HFFc6 (cell line): ENCODE results near the gene ARSI. TPM values are rescaled to one million over a fixed set of nuclear protein-coding genes. Genes with fewer than 3 reads are reported as not detected.

Source experiments
- DNase-seq: peaks from one replicate; pipeline ENCODE4 v3.0.0-alpha.2; 2018
- H3K27ac Mint-ChIP-seq: 2 replicates; pipeline ENCODE4 v1.8.0; 2020; ENCODE audit warnings: mild to moderate bottlenecking, mixed read lengths
- H3K27me3 Mint-ChIP-seq: 2 replicates; pipeline ENCODE4 v1.8.0; 2021; ENCODE audit warnings: mild to moderate bottlenecking, moderate library complexity, mixed read lengths; ENCODE audit not compliant: insufficient read depth
- H3K36me3 Mint-ChIP-seq: 2 replicates; pipeline ENCODE4 v1.8.0; 2021; ENCODE audit warnings: low read depth, mixed read lengths
- H3K4me1 Mint-ChIP-seq: 2 replicates; pipeline ENCODE4 v1.8.0; 2020; ENCODE audit warnings: low read depth, mixed read lengths
- H3K4me3 Mint-ChIP-seq: 2 replicates; pipeline ENCODE4 v1.8.0; 2020; ENCODE audit warnings: mild to moderate bottlenecking, moderate library complexity, mixed read lengths
- H3K9me3 Mint-ChIP-seq: 2 replicates; pipeline ENCODE4 v1.8.0; 2020; ENCODE audit warnings: mild to moderate bottlenecking, mixed read lengths
- total RNA-seq, 6 experiments: library from RNA; stranded (reverse); fragmentation: NEBNext Ultra II Directional; extraction: Animal tissue kit (Norgen Biotek cat#: 25700); gene quantifications; 2 replicates in 1 of 6; 3 replicates in 5 of 6; pipeline ENCODE4 v1.2.3, GENCODE V29; 2021
- TF ChIP-seq, protein P1 (sequence below): fragments of 200-600 bp; sonication (generic); IDR thresholded peaks from 2 replicates; pipeline ENCODE4 v1.5.0; 2021; ENCODE audit warnings: antibody characterized with exemption, mild to moderate bottlenecking

The ARSI gene
- total RNA-seq, 6 experiments from 2014 or later: 4.6 to 6.7 (median 4.9) TPM

DNA sequence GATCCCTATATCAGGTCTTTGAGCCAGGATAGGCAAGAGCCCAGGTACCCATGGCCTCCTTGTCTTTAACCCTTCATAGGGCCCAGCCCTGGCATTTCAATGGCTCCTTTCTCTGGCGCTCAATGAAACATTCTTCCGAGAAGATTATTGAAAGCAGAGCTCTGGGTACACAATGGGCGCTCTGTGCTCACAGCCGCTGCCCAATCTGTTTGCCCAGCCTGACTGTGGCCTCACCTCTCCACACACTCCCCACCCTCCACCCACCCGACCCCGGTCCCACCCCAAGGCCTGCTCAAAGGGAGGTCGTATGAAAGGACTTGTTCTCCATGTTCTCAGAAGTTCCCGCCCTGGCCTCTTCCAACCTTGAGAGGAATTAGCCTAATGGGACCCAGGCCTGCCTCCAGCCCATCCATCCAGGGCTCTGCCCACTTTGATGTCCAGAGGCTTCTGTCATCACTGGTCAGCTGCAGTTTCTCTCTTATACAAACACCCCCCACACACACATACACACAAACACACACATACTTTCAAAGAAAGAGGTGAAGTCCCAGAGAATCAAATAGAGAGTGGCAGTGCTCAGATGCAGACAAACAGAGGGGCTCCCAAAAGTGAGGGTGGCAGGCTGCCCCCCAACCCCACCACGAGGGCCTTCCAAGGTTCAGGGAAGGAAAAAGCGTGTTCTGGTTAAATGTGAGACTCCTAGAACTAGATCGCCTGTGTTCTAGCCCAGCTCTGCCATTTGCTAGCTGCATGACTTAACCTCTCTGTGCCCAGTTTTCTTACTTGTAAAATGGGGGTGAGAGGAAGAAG lies 5.1 kb upstream of the ARSI start:
- TF ChIP-seq, protein P1, sequence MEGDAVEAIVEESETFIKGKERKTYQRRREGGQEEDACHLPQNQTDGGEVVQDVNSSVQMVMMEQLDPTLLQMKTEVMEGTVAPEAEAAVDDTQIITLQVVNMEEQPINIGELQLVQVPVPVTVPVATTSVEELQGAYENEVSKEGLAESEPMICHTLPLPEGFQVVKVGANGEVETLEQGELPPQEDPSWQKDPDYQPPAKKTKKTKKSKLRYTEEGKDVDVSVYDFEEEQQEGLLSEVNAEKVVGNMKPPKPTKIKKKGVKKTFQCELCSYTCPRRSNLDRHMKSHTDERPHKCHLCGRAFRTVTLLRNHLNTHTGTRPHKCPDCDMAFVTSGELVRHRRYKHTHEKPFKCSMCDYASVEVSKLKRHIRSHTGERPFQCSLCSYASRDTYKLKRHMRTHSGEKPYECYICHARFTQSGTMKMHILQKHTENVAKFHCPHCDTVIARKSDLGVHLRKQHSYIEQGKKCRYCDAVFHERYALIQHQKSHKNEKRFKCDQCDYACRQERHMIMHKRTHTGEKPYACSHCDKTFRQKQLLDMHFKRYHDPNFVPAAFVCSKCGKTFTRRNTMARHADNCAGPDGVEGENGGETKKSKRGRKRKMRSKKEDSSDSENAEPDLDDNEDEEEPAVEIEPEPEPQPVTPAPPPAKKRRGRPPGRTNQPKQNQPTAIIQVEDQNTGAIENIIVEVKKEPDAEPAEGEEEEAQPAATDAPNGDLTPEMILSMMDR: no peak
- H3K9me3 Mint-ChIP-seq: no peaks in the 10 kb centered on the region
- H3K4me1 Mint-ChIP-seq: peaks cover 56% of the 10 kb centered on the region
- H3K27me3 Mint-ChIP-seq: no peaks in the 10 kb centered on the region
- H3K27ac Mint-ChIP-seq: no peak overlapping the region
- no peak overlapping the region for H3K4me3 Mint-ChIP-seq
- no peak for DNase-seq
- no peaks in the 10 kb centered on the region for H3K36me3 Mint-ChIP-seq

GRCh38 chr5:150306775-150307174 lies 4.1 kb upstream of the ARSI start:
- H3K9me3 Mint-ChIP-seq: no peaks in the 10 kb centered on the region
- peaks cover 57% of the 10 kb centered on the region for H3K4me1 Mint-ChIP-seq
- H3K27me3 Mint-ChIP-seq: no peaks in the 10 kb centered on the region
- H3K4me3 Mint-ChIP-seq: no peak overlapping the region
- TF ChIP-seq, protein P1: no peak
- H3K27ac Mint-ChIP-seq: no peak overlapping the region
- no peaks in the 10 kb centered on the region for H3K36me3 Mint-ChIP-seq
- DNase-seq: no peak

- Mint-ChIP-seq H3K4me1 (peaks cover 60% of the 10 kb centered on the region), H3K9me3 (no peaks in the 10 kb centered on the region), H3K27ac (peak overlapping the region; percentile 5; the same call in 1 of the 2 replicates), H3K4me3 (no peak overlapping the region), H3K27me3 (no peaks in the 10 kb centered on the region), H3K36me3 (no peaks in the 10 kb centered on the region)
- TF ChIP-seq, protein P1: no peak
- DNase-seq: no peak
Measured at GRCh38 chr5:150305557-150305956, 2.9 kb upstream of the ARSI start.

DNA sequence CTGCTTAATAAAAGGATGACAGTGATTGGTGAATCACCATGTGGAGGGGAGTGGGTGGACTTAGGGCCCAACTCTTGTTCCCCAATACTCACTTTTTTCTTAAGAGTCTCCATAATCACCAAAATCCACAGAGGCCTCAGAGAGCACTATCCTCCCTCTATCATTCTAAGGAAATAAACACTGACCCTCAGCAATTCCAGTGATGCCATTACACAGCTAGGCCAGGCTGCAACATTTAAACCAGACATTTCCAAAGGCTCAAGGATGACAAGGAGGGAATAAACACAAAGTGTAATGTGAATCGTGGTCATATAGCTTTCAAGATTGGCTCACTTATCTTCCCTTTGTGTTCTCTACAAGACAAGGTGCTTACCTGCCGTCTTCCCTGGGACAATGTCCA lies 2.4 kb upstream of the ARSI start:
- no peak overlapping the region for H3K4me3 Mint-ChIP-seq
- H3K9me3 Mint-ChIP-seq: no peaks in the 10 kb centered on the region
- peaks cover 60% of the 10 kb centered on the region for H3K4me1 Mint-ChIP-seq
- H3K36me3 Mint-ChIP-seq: no peaks in the 10 kb centered on the region
- H3K27ac Mint-ChIP-seq: peak overlapping the region; percentile 5; the same call in 1 of the 2 replicates
- no peaks in the 10 kb centered on the region for H3K27me3 Mint-ChIP-seq
- TF ChIP-seq, protein P1: no peak
- DNase-seq: no peak

DNA sequence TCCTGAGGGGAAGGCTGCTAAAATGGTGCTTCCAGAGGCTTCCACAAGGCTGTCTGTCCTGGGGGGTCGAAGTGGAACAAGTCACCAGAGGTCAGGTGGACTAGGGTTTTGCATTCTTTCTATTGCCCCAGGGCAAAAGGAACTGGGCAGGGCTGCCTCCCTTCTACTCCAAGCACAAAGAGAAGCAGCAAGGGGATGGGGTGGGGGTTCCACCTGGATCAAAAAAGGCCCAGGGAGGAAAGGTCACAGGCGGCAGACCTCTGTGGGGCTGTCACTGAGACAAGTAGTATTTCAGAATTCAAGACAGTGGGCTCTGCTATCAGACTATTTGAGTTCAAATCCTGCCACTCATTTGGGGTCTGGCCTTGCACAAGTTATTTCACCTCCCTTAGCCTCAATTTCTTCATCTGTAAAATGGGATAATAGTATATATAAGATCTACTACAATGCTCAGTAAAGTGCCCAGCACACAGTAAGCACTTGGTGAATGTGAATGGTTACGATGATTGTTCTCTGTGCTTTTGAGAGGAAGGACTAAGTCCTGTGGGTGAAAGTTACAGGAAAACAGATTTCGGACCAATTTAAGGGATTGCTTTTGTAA lies 1.9 kb upstream of the ARSI start:
- TF ChIP-seq, protein P1: no peak
- no peak overlapping the region for H3K27ac Mint-ChIP-seq
- H3K36me3 Mint-ChIP-seq: no peaks in the 10 kb centered on the region
- H3K4me3 Mint-ChIP-seq: no peak overlapping the region
- DNase-seq: no peak
- peaks cover 60% of the 10 kb centered on the region for H3K4me1 Mint-ChIP-seq
- H3K9me3 Mint-ChIP-seq: no peaks in the 10 kb centered on the region
- no peaks in the 10 kb centered on the region for H3K27me3 Mint-ChIP-seq
